IPS-18a (cell line): ENCODE results near the gene GFAP.

ENCODE experiments used
- H3K27ac ChIP-seq: one replicate; pipeline ENCODE4 v1.5.1; 2013; ENCODE audit warnings: low read length
- H3K27me3 ChIP-seq: one replicate; pipeline ENCODE4 v1.6.1; 2013; ENCODE audit warnings: mild to moderate bottlenecking, low read length; ENCODE audit not compliant: control insufficient read depth, insufficient read depth
- H3K36me3 ChIP-seq: one replicate; pipeline ENCODE4 v1.6.1; 2013; ENCODE audit warnings: low read depth, low read length; ENCODE audit not compliant: control insufficient read depth
- H3K4me1 ChIP-seq: one replicate; pipeline ENCODE4 v1.6.1; 2013; ENCODE audit warnings: low read depth, low read length; ENCODE audit not compliant: control insufficient read depth
- H3K4me3 ChIP-seq: one replicate; pipeline ENCODE4 v1.5.1; 2013; ENCODE audit warnings: low read length
- H3K9ac ChIP-seq: one replicate; pipeline ENCODE4 v1.6.1; 2013; ENCODE audit warnings: mild to moderate bottlenecking, low read length, moderate library complexity
- H3K9me3 ChIP-seq: one replicate; pipeline ENCODE4 v1.6.1; 2013; ENCODE audit warnings: low read depth, low read length; ENCODE audit not compliant: control insufficient read depth

Gene GFAP

DNA sequence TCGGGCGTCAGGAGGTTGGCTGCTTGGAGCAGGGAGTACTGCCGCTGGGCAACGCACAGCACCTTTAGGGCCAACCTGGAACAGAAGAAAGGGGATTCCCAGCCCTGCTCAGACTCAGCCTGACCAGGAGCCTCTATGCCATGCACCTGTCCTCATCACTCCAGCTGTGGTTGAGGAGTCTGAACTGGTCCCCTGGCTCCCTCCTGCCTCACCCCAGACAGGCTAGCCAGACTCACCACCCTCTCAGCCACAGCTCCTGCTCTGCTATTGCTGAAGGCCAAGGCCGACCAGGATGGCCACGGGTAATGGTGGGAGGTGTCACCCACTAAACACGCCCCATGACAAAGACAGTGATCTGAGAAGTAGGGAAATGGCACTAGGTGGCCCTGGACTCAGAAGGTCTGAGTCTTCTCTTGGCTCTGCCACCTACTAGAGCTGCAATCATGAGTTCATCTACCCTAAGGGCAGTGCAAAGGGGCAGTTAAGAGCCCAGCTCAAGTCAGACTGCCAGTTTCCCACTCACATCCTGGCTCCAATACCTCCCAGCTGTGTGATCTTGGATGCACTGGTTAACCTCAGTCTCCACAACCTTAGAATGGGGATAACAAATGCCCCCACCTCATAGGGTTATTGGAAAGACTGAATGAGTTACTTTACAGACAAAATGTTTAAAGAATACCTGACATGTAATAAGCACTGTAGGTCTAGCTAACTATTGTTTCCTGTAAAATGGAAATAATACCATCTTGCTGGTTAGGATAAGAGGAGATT lies 13.8 kb upstream of the GFAP start:
- Histone ChIP-seq H3K36me3 (peaks cover 79% of the 10 kb centered on the region), H3K27ac (no peak overlapping the region), H3K4me1 (no peaks in the 10 kb centered on the region), H3K4me3 (no peak overlapping the region), H3K9me3 (no peaks in the 10 kb centered on the region), H3K27me3 (no peaks in the 10 kb centered on the region), H3K9ac (no peak overlapping the region)

DNA sequence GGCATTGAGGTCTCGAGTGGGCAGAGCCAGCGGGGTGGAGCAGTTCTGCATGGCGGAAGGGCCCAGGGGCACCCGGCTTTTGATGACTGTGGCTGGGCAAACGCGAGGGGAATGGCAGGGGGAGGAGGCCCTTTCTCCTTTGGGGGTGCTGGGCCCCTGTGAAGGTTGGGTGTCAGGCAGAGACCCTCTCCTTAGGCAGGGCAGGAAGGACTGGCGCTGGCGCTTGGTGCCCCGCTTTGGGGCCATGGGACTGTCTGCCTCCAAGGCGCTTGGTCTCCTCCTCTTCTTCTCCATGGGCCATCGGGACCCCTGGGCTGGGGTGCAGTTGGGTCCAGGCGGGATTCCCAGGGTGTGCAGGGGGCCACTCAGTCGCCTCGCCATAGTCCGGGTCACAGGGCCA lies 12.8 kb upstream of the GFAP start:
- Histone ChIP-seq H3K36me3 (peaks cover 71% of the 10 kb centered on the region), H3K27ac (no peak overlapping the region), H3K4me1 (no peaks in the 10 kb centered on the region)

GRCh38 chr17:44927696-44928095 lies 12.4 kb upstream of the GFAP start:
- Histone ChIP-seq H3K9ac (no peak overlapping the region), H3K27me3 (no peaks in the 10 kb centered on the region), H3K27ac (no peak overlapping the region), H3K36me3 (peaks cover 66% of the 10 kb centered on the region), H3K4me3 (no peak overlapping the region), H3K9me3 (no peaks in the 10 kb centered on the region), H3K4me1 (no peaks in the 10 kb centered on the region)

More for the DNA sequence above, 12.8 kb upstream of the GFAP start:
- Histone ChIP-seq H3K9me3 (no peaks in the 10 kb centered on the region), H3K4me3 (no peak overlapping the region), H3K9ac (no peak overlapping the region), H3K27me3 (no peaks in the 10 kb centered on the region)

- H3K27ac ChIP-seq, result no peak overlapping the region
- no peaks in the 10 kb centered on the region for H3K4me1 ChIP-seq
- H3K27me3 ChIP-seq, result no peaks in the 10 kb centered on the region
- H3K4me3 ChIP-seq, result no peak overlapping the region
- peaks cover 59% of the 10 kb centered on the region for H3K36me3 ChIP-seq
- H3K9ac ChIP-seq, result no peak overlapping the region
- H3K9me3 ChIP-seq, result no peaks in the 10 kb centered on the region
These were observed 11.7 kb upstream of the GFAP start for GRCh38 chr17:44926821-44927525.

- Histone ChIP-seq H3K27me3 (no peaks in the 10 kb centered on the region), H3K4me1 (no peaks in the 10 kb centered on the region), H3K9ac (no peak overlapping the region), H3K36me3 (peaks cover 49% of the 10 kb centered on the region), H3K27ac (no peak overlapping the region), H3K4me3 (no peak overlapping the region), H3K9me3 (no peaks in the 10 kb centered on the region)
These were observed 10.7 kb upstream of the GFAP start for GRCh38 chr17:44925731-44926697.

DNA sequence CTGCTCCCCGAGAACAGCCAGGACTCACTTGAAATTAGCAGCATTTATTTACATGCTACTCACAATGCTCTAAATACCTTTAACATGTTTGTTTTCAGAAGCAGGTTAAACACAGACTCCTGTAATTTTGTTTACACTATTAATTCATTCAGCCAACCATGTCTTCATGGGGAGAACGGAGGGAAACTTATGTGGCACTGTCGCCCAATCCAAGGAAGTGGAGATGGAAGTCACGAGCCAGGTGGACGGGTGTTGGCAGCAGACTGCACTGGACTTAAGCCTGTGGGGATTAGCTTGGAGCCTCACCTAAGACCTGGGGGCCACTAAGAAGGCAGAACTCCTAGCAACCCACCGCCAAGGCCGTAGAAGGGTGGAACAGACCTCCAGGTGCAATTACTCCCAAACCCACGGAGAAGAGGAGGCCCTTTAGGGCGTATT lies 8.8 kb upstream of the GFAP start:
- H3K9ac ChIP-seq, result no peak overlapping the region
- no peak overlapping the region for H3K27ac ChIP-seq

GRCh38 chr17:44922746-44923470 lies 7.6 kb upstream of the GFAP start:
- Histone ChIP-seq H3K27ac (no peak overlapping the region), H3K27me3 (no peaks in the 10 kb centered on the region)

More for the DNA sequence above, 8.8 kb upstream of the GFAP start:
- Histone ChIP-seq H3K36me3 (peaks cover 32% of the 10 kb centered on the region), H3K27me3 (no peaks in the 10 kb centered on the region), H3K4me3 (no peak overlapping the region), H3K9me3 (no peaks in the 10 kb centered on the region), H3K4me1 (no peaks in the 10 kb centered on the region)

DNA sequence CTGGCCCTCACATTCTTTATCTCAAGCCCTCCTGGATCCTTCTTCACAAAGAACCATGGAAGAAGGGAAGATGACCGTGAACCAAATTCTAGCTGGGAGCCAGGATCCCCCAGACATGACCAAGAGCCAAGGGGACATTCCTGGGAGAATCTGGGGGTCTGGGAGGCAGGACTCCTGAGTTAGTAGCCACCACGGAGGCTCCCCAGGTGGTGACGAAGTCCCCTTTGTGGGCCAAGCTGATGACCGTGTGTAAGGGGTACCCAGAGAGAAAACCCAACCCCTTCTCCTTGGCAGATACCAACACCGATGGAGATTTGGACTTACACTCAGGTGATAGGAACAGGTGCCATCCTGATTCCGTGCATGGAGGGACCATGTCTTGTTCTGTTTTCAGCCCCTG lies 6.8 kb upstream of the GFAP start:
- Histone ChIP-seq H3K4me3 (no peak overlapping the region), H3K27me3 (no peaks in the 10 kb centered on the region), H3K36me3 (peaks cover 12% of the 10 kb centered on the region), H3K9me3 (no peaks in the 10 kb centered on the region), H3K9ac (no peak overlapping the region), H3K27ac (no peak overlapping the region), H3K4me1 (no peaks in the 10 kb centered on the region)

More at GRCh38 chr17:44922746-44923470, 7.6 kb upstream of the GFAP start:
- Histone ChIP-seq H3K9me3 (no peaks in the 10 kb centered on the region), H3K36me3 (peaks cover 20% of the 10 kb centered on the region), H3K4me1 (no peaks in the 10 kb centered on the region), H3K4me3 (no peak overlapping the region), H3K9ac (no peak overlapping the region)

GRCh38 chr17:44921122-44921882 lies 6.0 kb upstream of the GFAP start:
- Histone ChIP-seq H3K36me3 (peaks cover 6% of the 10 kb centered on the region), H3K27ac (no peak overlapping the region), H3K9me3 (no peaks in the 10 kb centered on the region), H3K9ac (no peak overlapping the region), H3K4me1 (no peaks in the 10 kb centered on the region), H3K4me3 (no peak overlapping the region), H3K27me3 (no peaks in the 10 kb centered on the region)

GRCh38 chr17:44920565-44920940 lies 5.3 kb upstream of the GFAP start:
- H3K4me3 ChIP-seq, result no peak overlapping the region
- H3K9ac ChIP-seq, result no peak overlapping the region
- H3K36me3 ChIP-seq, result peaks cover under 1% of the 10 kb centered on the region
- no peaks in the 10 kb centered on the region for H3K4me1 ChIP-seq
- no peak overlapping the region for H3K27ac ChIP-seq
- no peaks in the 10 kb centered on the region for H3K9me3 ChIP-seq
- H3K27me3 ChIP-seq, result no peaks in the 10 kb centered on the region
